NCI-H2107 (cell line): Measurements from ENCODE around the gene TIGD1.
"Not testable (repeated sequence)": the region's sequence is repeated elsewhere in the genome, so short reads cannot be mapped to it uniquely, and the experiment has no call there.

Experiments
- DNase-seq: peaks from one replicate; lab custom pipeline; 2025; lab: John Stamatoyannopoulos, UW

TIGD1 gene

GRCh38 chr2:232539298-232540231 lies 10.8 kb downstream of the TIGD1 start, which contains the start of gene CHRNG:
TSS of gene CHRNG (plus strand) at chr2:232539692. CDS start at chr2:232539748, 56 bp downstream.
- no peak for DNase-seq

- no peak for DNase-seq
Observed at GRCh38 chr2:232538671-232539070, 11.7 kb downstream of the TIGD1 start.

- no peak for DNase-seq
Observed at GRCh38 chr2:232537499-232537898, 12.9 kb downstream of the TIGD1 start.

GRCh38 chr2:232537079-232537478 lies 13.3 kb downstream of the TIGD1 start:
- no peak for DNase-seq

- DNase-seq: no peak
Observed at GRCh38 chr2:232535761-232536530, 14.4 kb downstream of the TIGD1 start.

- no peak for DNase-seq
Observed at GRCh38 chr2:232534940-232535651, 15.3 kb downstream of the TIGD1 start.

- DNase-seq: no peak
Observed at GRCh38 chr2:232533944-232534710, 16.2 kb downstream of the TIGD1 start.

GRCh38 chr2:232532821-232533220 lies 17.5 kb downstream of the TIGD1 start:
- not testable (repeated sequence) for DNase-seq

- no peak for DNase-seq
Observed at GRCh38 chr2:232532419-232532818, 17.9 kb downstream of the TIGD1 start.

- DNase-seq: no peak
Observed at GRCh38 chr2:232530626-232531260, 19.6 kb downstream of the TIGD1 start.

GRCh38 chr2:232529806-232530547 lies 20.4 kb downstream of the TIGD1 start:
- no peak for DNase-seq

- DNase-seq: no peak
Observed at GRCh38 chr2:232528746-232529460, 21.5 kb downstream of the TIGD1 start.

GRCh38 chr2:232527905-232528470 lies 22.4 kb downstream of the TIGD1 start:
- DNase-seq: no peak

- DNase-seq: no peak
Observed at GRCh38 chr2:232526372-232526941, 23.9 kb downstream of the TIGD1 start.

- DNase-seq: no peak
Observed at GRCh38 chr2:232525791-232526371, 24.5 kb downstream of the TIGD1 start, which contains the start of gene CHRND. TSS of gene CHRND (plus strand) at chr2:232526160. CDS start at chr2:232526216, 56 bp downstream.

- DNase-seq: no peak
Observed at GRCh38 chr2:232525199-232525598, 25.2 kb downstream of the TIGD1 start.

GRCh38 chr2:232524771-232525170 lies 25.6 kb downstream of the TIGD1 start:
- DNase-seq: no peak
